Testis (tissue), 3 donors: Measurements from ENCODE around the gene GPRASP2. TPM values are rescaled to one million over a fixed set of nuclear protein-coding genes. Genes with fewer than 3 reads are reported as not detected.
A peak's percentile ranks its signal among the peaks of the same experiment; 100 is the strongest.

Experiments used
- DNase-seq: peaks from one replicate; pipeline ENCODE4 v3.0.0-alpha.2; 2019
- H3K27ac ChIP-seq, 2 donors: fragments of 200-600 bp; sonication (generic); one replicate each; pipeline ENCODE4 v1.5.1; 2019
- H3K27me3 ChIP-seq: fragments of 200-600 bp; sonication (generic); one replicate; pipeline ENCODE4 v1.5.1; 2019
- H3K36me3 ChIP-seq: fragments of 200-600 bp; sonication (generic); one replicate; pipeline ENCODE4 v1.5.1; 2017; ENCODE audit warnings: low read depth; ENCODE audit errors: missing control alignments
- H3K4me1 ChIP-seq: fragments of 200-600 bp; sonication (generic); one replicate; pipeline ENCODE4 v1.5.1; 2019
- H3K4me3 ChIP-seq, 2 donors: fragments of 200-600 bp; sonication (generic); one replicate each; pipeline ENCODE4 v1.5.1; 2017 to 2019
- H3K9me3 ChIP-seq: fragments of 200-600 bp; sonication (generic); one replicate; pipeline ENCODE4 v1.5.1; 2017
- CTCF ChIP-seq, 3 experiments: fragments of 450-650 bp in 2 of 3; fragments of 200-600 bp in 1 of 3; sonication (generic) in 1 of 3; IDR thresholded peaks; one replicate each; pipeline ENCODE4 v1.5.1; 2016 to 2019; ENCODE audit warnings: antibody characterized with exemption in 3 of 3, mild to moderate bottlenecking in 2 of 3, moderate library complexity in 1 of 3
- POLR2A ChIP-seq: fragments of 450-650 bp; IDR thresholded peaks from one replicate; pipeline ENCODE4 v1.6.1; 2017; ENCODE audit warnings: antibody characterized with exemption, mild to moderate bottlenecking, moderate library complexity
- WGBS, 2 donors: methylation state at CpG; one replicate each; pipeline ENCODE4 v1.1.5; 2018; 5-methylcytosine and 5-hydroxymethylcytosine counted together
- intact Hi-C: fragments of 100-400 bp; cut with DNase I; formaldehyde crosslinking; loops from one replicate; pipeline ENCODE4 v1.15.1; 2023; ENCODE audit warnings: low total_unique reads
- polyA plus RNA-seq: library from polyadenylated mRNA; stranded (reverse); fragments of 350-450 nt; fragmentation: Illumina TruSeq; extraction: RNeasy Lipid Tissue Mini Kit (QIAGEN cat#74804); gene quantifications from one replicate; pipeline ENCODE4 v1.2.3, GENCODE V29; 2014; ENCODE audit warnings: low read depth, low replicate concordance; ENCODE audit not compliant: insufficient read depth
- total RNA-seq, 2 donors: library from RNA; depleted of rRNA; stranded (reverse); fragments of >200 nt; gene quantifications; one replicate each; pipeline ENCODE4 v1.2.3, GENCODE V29; 2016

The GPRASP2 gene
- total and polyA plus RNA-seq, 3 donors from 2014 or later: 8.4 to 12.8 (median 11.9) TPM

DNA sequence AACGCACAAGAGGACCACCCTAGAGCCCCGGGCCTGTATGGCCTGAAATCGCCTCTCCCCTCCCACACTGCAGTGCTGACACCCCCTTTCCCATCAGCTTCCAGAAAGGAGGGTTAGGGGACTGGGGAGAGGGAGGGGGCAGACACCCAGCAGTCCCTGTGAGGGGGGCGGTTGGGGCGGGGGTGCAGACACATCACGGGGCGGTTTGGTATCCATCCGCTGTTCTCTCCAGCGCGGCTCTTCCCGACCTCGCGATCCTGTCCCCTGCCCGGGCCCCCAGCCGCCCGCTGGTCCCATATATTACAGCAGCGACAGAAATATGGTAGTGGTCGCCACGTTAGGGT is 404 bp upstream of the GPRASP2 start:
- no peaks in the 10 kb centered on the region for H3K36me3 ChIP-seq
- no peak for TF ChIP-seq CTCF (IDR thresholded peaks at IDR 0.05)
- TF ChIP-seq POLR2A: no peak
- peak; percentile 23 for DNase-seq
- peak overlapping the region; percentile 62 to 75 for H3K4me3 ChIP-seq
- no peaks in the 10 kb centered on the region for H3K9me3 ChIP-seq
- H3K27ac ChIP-seq: peak overlapping the region in 1 of 2 donors; percentile 93
- no peaks in the 10 kb centered on the region for H3K27me3 ChIP-seq
- H3K4me1 ChIP-seq: no peaks in the 10 kb centered on the region
- WGBS, 2 donors: 0 to 40% methylated on average over 1 to 13 of the region's 19 CpGs
- intact Hi-C loops: no loop called here

GRCh38 chrX:102712981-102713625 is 855 bp downstream of the GPRASP2 start:
- TF ChIP-seq CTCF (IDR thresholded peaks at IDR 0.05): peak; percentile 58 to 77 (median 77)
- TF ChIP-seq POLR2A: no peak
- Histone ChIP-seq H3K9me3 (no peaks in the 10 kb centered on the region), H3K27me3 (no peaks in the 10 kb centered on the region), H3K4me3 (peak overlapping the region; percentile 62 to 75), H3K36me3 (no peaks in the 10 kb centered on the region), H3K27ac (peak overlapping the region; percentile 90 to 93), H3K4me1 (no peaks in the 10 kb centered on the region)
- intact Hi-C loops: no loop called here
- WGBS, 2 donors: 0% methylated on average over 4 to 23 of the region's 23 CpGs
- DNase-seq: peak; percentile 76

- Histone ChIP-seq H3K36me3 (no peaks in the 10 kb centered on the region), H3K27ac (no peak overlapping the region), H3K27me3 (no peaks in the 10 kb centered on the region), H3K4me1 (no peaks in the 10 kb centered on the region), H3K4me3 (no peak overlapping the region), H3K9me3 (no peaks in the 10 kb centered on the region)
- 92 to 100% methylated on average over 3 to 6 of the region's 6 CpGs for WGBS, 2 donors
- intact Hi-C loops: no loop called here
- no peak for DNase-seq
- TF ChIP-seq CTCF (IDR thresholded peaks at IDR 0.05): no peak
- no peak for TF ChIP-seq POLR2A
Observed at GRCh38 chrX:102714994-102715393, 2.7 kb downstream of the GPRASP2 start.

GRCh38 chrX:102715967-102716366 is 3.7 kb downstream of the GPRASP2 start:
- intact Hi-C loops: no loop called here
- H3K4me1 ChIP-seq: no peaks in the 10 kb centered on the region
- H3K27me3 ChIP-seq: no peaks in the 10 kb centered on the region
- WGBS, 2 donors: 100% methylated on average over 2 to 5 of the region's 5 CpGs
- no peak overlapping the region for H3K27ac ChIP-seq
- no peak overlapping the region for H3K4me3 ChIP-seq
- TF ChIP-seq POLR2A: no peak
- no peak for TF ChIP-seq CTCF (IDR thresholded peaks at IDR 0.05)
- no peaks in the 10 kb centered on the region for H3K9me3 ChIP-seq
- DNase-seq: no peak
- H3K36me3 ChIP-seq: no peaks in the 10 kb centered on the region
